ENCODE results near the gene PRDM5.
"Not testable (repeated sequence)": the region's sequence is repeated elsewhere in the genome, so short reads cannot be mapped to it uniquely, and the experiment has no call there.

The PRDM5 gene

DNA sequence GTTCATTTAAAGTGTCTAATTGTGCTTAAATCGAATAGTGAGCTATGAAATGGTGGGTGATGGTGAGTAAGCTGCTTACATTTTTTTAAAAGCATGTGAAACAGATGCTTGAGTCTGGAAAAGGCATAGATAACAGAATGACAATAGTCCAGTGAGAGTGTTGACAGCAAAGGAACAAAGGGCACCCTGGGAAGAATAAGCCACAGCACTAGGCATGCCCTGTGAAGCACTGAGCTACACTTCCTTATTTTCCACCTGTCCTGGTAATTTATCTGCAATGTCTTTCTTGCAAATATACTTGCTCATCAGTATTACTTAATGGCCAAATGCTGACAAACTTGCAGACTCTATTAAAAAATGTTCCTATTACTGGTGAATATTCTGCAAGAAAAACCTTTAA, 168.7 kb downstream of the PRDM5 start:
- DNase-seq (ENCODE audit: low spot score): no peak

DNA sequence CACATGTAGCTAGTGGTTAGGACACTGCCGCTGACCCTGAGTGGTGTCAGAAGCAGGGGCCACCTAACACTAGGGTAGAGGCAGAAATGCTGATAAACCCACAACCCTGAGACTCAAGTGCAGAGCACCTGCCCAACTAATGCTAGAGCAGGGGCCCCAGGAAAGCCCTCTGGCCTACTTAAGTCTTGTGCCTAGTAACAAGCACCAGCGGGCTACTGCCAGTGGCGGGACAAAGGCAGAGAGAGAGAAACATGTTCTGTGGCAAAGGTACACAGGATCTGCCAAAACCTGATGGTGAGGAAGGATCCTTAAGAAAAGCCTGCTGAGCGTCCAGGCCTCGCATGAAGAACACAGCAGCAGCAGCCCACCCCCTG, 172.4 kb downstream of the PRDM5 start:
- DNase-seq (ENCODE audit: low spot score): no peak

DNA sequence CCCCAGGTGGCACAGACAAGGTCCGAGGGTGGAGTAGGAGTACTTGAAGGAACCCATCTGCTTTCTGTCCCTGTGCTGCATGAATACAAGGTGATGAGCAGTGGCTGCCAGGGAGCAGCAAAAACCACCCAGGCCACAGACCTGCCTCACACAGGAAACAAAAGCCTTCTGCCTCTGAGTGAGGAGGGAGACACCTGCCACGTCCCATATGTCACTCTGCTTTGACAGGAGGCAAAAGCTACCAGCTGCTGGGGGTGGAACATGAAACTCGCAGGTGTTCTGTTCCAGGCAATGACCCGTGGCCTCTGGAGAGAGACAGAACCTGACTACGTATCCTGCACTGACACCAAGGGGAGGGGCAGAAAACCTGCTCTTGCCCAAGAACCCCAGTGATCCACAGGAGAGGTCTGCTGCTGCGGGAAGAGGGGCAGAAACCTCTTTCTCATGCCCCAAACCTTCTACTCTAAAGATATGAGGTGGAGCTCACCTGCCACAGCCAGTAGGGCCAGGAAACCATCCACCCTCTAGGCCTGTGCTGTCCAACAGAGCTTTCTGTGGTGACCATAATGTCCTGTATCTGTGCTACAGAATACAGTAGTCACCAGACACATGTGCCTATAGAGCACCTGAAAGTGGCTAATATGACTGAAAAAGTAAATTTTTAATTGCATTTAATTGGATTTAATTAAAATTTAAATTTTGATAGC, 172.9 kb downstream of the PRDM5 start:
- no peak for DNase-seq (ENCODE audit: low spot score)

- not testable (repeated sequence) for DNase-seq (ENCODE audit: low spot score)
These were observed 180.9 kb downstream of the PRDM5 start for GRCh38 chr4:120741636-120742035.

GRCh38 chr4:120736312-120736711, 186.2 kb downstream of the PRDM5 start:
- no peak for DNase-seq (ENCODE audit: low spot score)

GRCh38 chr4:120733968-120734367, 188.6 kb downstream of the PRDM5 start:
- no peak for DNase-seq (ENCODE audit: low spot score)

DNA sequence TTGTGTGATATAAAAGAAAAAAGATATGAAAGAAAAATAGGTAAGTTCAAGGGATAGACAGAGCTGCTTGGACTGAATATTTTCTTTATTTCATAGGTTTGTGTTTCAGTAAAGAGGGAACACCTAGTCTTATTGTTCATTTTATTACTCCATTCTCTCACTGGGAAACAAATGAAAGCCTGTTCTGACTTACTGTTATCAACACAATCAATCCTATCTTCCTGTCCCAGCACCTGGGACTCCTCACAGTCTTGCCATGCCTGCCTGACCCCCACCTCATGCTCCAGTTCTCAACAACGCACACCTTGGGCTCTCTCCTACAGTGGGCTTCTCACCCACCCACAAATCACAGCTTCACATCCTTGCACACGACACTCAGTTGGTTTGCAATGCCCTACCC, 189.5 kb downstream of the PRDM5 start:
- DNase-seq (ENCODE audit: low spot score): no peak

- no peak for DNase-seq (ENCODE audit: low spot score)
These were observed 191.0 kb downstream of the PRDM5 start for GRCh38 chr4:120731561-120731960.

GRCh38 chr4:120730777-120731320, 191.7 kb downstream of the PRDM5 start:
- DNase-seq (ENCODE audit: low spot score): no peak

DNA sequence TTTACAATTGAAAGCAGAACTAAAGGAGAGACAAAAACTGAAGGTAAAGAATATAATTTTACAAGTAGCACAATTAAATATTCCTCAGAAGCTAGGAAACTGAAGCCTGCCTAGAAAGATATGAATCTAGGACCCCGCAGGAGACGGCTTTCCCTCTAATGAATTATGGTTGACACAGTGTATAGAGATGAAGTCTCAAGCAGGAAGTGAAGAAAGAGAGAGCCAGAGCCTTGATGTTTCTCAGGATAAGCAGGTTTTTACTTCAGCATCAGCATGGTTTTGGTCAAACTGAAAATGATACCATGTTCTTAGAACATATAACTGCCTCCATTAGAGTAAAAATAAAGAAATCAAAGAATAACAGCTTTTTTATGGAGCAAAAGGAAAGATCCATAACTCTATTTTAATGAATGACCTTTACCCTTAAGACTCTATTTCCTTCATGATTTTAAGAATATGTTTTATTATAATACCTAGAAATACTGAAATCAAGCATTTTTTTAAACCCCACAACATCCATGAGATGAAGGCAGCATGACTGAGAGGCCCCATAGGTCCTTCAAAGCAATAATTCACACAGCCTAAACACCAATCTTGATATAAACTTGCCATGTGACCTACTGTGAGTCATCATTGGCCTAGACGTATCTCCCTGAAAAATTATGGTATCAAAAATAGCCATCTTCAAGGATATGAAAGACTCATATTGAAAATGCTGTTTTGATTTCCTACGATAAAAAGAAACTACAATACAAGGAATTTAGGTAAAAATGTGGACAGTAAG, 193.4 kb downstream of the PRDM5 start:
- no peak for DNase-seq (ENCODE audit: low spot score)

- no peak for DNase-seq (ENCODE audit: low spot score)
These were observed 196.6 kb downstream of the PRDM5 start for GRCh38 chr4:120725639-120726580.

DNA sequence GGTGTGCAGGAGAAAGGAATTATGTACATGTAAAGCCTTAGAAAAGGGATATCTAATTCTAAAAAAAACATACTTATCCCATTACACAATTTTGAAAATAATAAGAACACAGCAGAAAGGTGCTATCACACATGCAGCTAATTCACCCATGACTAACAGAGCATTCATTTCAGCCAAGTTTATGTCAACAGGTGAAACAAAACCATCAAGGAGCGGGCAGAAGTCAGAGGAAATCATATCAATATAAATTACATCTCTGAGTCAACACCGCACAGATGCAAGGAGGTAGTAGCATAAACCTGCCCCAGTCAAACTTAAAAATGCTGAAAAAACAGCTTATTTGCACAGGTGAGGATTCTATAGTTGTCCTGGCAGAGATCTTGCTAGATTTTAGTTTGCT, 197.9 kb downstream of the PRDM5 start:
- DNase-seq (ENCODE audit: low spot score): no peak

DNA sequence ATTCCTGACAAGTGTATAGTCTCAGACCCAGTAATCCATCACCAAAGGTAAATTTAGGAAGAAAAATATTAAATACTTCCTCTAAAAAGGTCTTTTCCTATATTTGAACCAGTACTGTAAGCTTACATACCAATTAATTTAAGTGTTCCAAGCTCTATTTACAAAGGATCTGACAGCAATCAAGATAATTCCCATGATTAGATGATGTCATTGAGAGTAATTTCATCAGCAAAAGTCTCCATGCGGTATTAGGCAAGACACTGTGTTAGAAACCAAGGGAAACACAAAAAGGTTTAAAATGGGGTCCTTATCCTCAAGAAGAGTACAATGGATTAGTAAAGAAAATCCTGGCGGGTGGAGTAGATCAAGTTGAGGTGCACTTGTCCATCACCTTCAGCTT, 198.5 kb downstream of the PRDM5 start:
- no peak for DNase-seq (ENCODE audit: low spot score)

GRCh38 chr4:120723105-120723504, 199.4 kb downstream of the PRDM5 start:
- no peak for DNase-seq (ENCODE audit: low spot score)

DNA sequence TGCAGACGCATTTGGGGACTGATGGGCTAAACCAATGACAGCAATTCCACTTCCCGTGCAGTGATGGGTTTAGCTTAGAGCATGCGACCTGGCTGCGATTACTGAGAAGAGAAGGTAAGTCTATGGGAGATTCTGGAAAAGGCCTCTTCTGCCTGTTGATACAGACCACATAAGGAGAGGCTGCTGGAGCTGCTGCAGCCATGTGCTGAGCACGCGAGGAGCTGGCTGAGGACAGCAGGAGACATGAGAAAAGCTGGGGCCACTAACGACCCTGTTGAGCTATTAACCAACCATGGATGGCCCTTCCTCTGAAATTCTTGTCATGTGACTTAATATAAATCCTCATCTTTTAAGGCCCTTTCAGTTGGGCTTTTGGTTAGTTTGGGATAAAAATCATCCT, 199.9 kb downstream of the PRDM5 start:
- DNase-seq (ENCODE audit: low spot score): no peak

DNA sequence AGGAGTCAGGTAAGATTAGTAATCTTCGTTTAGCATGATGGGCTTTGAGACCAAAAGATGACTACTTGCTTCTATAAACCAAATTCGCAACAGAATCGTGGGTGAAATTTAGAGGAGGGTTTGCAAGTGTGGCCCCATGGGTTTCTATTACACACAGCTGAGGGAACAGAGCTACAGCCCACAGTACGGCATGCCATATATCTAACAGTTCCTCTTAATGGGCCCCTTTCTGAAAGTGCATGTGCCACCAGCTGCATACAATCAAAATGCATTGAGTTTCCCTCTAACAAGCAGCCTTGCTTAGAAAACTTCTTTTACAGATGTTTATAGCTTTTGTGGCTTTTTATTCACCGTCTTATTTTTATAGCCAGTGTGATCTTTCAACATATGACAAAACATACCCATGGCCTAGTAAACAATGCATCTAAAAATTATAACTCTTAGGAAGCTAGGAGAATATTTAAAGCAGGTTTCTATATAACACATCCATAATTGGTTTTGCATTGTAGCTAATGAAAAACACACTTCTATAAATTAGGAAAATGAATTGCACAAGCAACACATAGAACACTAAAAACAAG, 202.1 kb downstream of the PRDM5 start:
- no peak for DNase-seq (ENCODE audit: low spot score)

GRCh38 chr4:120718979-120719566, 203.5 kb downstream of the PRDM5 start:
- peak; percentile 4 for DNase-seq (ENCODE audit: low spot score)

- DNase-seq (ENCODE audit: low spot score): no peak
These were observed 206.2 kb downstream of the PRDM5 start for GRCh38 chr4:120716346-120716745.

- DNase-seq (ENCODE audit: low spot score): no peak
These were observed 208.0 kb downstream of the PRDM5 start for GRCh38 chr4:120714417-120715010.

DNA sequence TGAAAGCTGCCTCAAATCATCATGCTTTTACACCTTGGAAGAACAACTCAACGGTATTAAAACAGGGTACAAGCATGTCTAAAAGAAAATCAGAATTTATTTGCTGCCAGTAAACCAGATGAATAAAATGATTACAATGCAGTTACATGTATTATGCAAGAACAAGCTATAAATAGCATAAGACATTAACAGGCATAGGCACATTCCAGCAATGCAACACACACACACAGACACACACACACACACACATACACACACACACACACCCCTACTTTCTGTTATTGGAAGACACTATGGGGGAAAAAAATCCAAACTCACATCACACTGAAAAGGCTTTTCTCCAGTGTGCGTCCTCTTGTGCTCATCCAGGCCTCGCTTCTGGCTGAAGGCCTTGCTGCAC, 212.5 kb downstream of the PRDM5 start:
- no peak for DNase-seq (ENCODE audit: low spot score)

- no peak for DNase-seq (ENCODE audit: low spot score)
These were observed 218.0 kb downstream of the PRDM5 start for GRCh38 chr4:120704538-120704937.
